Activated CD8-positive, alpha-beta T cell treated with anti-CD3 and anti-CD28 coated beads, Interleukin-2, amount 10 ng/mL, durations not matched to agents 7 days and 5 days (primary cell): ENCODE measurements around the gene ZNF549. TPM values are rescaled to one million over a fixed set of nuclear protein-coding genes. Genes with fewer than 3 reads are reported as not detected.
"Not testable (repeated sequence)": the region's sequence is repeated elsewhere in the genome, so short reads cannot be mapped to it uniquely, and the experiment has no call there.

Experiments
- ATAC-seq: fragments of 150-1000 bp; cut with Tn5 transposase; one replicate; pipeline ENCODE4 v1.10.0; 2021; ENCODE audit warnings: moderate library complexity
- CTCF ChIA-PET: fragments of 350-600 bp; sonication (Branson Sonifier 250); formaldehyde crosslinking; loops from one replicate; lab custom pipeline; 2021; ENCODE audit warnings: antibody characterized with exemption; lab: Charles Lee
- POLR2A ChIA-PET: fragments of 350-600 bp; sonication (Branson Sonifier 250); formaldehyde crosslinking; loops from one replicate; lab custom pipeline; 2021; ENCODE audit warnings: antibody characterized with exemption; lab: Charles Lee
- DNase-seq: peaks from one replicate; pipeline ENCODE4 v3.0.0-alpha.2; 2020
- H3K27ac Mint-ChIP-seq: one replicate; pipeline ENCODE4 v1.8.0; 2021; ENCODE audit warnings: mild to moderate bottlenecking, mixed read lengths
- H3K27me3 Mint-ChIP-seq: one replicate; pipeline ENCODE4 v1.8.0; 2021; ENCODE audit warnings: low read depth, mixed read lengths
- H3K36me3 Mint-ChIP-seq: one replicate; pipeline ENCODE4 v1.8.0; 2021; ENCODE audit warnings: low read depth, mixed read lengths
- H3K4me1 Mint-ChIP-seq: one replicate; pipeline ENCODE4 v1.8.0; 2021; ENCODE audit warnings: low read depth, mixed read lengths
- H3K4me3 Mint-ChIP-seq: one replicate; pipeline ENCODE4 v1.8.0; 2021; ENCODE audit warnings: mild to moderate bottlenecking, mixed read lengths
- H3K9me3 Mint-ChIP-seq: one replicate; pipeline ENCODE4 v1.8.0; 2022; ENCODE audit warnings: mixed read lengths; ENCODE audit not compliant: insufficient read depth
- total RNA-seq, 2 experiments: library from RNA; stranded (reverse); gene quantifications; one replicate each; pipeline ENCODE4 v1.2.3, GENCODE V29; 2021

ZNF549 gene
- total RNA-seq, 2 experiments from 2014 or later = 7.5 to 7.8 TPM

GRCh38 chr19:57518021-57518420 is 9.1 kb upstream of the ZNF549 start:
- H3K36me3 Mint-ChIP-seq = peaks cover 43% of the 10 kb centered on the region
- CTCF ChIA-PET, H3K4me3 Mint-ChIP-seq, H3K27ac Mint-ChIP-seq, H3K4me1 Mint-ChIP-seq, DNase-seq, H3K27me3 Mint-ChIP-seq, ATAC-seq: not testable (repeated sequence)
- peaks cover 32% of the 10 kb centered on the region for H3K9me3 Mint-ChIP-seq
- POLR2A ChIA-PET = interaction anchor here (0.6 kb wide), 1 partner anchor 484 kb away, joined by 3 read pairs; no protein-coding TSS in a partner anchor

GRCh38 chr19:57537953-57538547 is 10.9 kb downstream of the ZNF549 start:
- peaks cover 62% of the 10 kb centered on the region for H3K9me3 Mint-ChIP-seq
- POLR2A ChIA-PET = no interaction called here

GRCh38 chr19:57546513-57546912 is 19.4 kb downstream of the ZNF549 start:
- H3K9me3 Mint-ChIP-seq = peaks cover 65% of the 10 kb centered on the region
- ChIA-PET POLR2A (no interaction called here), CTCF (no interaction called here)
- no peak overlapping the region for H3K4me3 Mint-ChIP-seq
- H3K27ac Mint-ChIP-seq = no peak overlapping the region
- H3K36me3 Mint-ChIP-seq = peaks cover 96% of the 10 kb centered on the region
- ATAC-seq (no peak), DNase-seq (no peak)
- no peaks in the 10 kb centered on the region for H3K27me3 Mint-ChIP-seq
- H3K4me1 Mint-ChIP-seq = no peaks in the 10 kb centered on the region

More at GRCh38 chr19:57537953-57538547, 10.9 kb downstream of the ZNF549 start:
- CTCF ChIA-PET = no interaction called here
- ATAC-seq (no peak), DNase-seq (no peak)
- H3K36me3 Mint-ChIP-seq = peaks cover 97% of the 10 kb centered on the region
- no peak overlapping the region for H3K4me3 Mint-ChIP-seq
- no peaks in the 10 kb centered on the region for H3K27me3 Mint-ChIP-seq
- H3K27ac Mint-ChIP-seq = no peak overlapping the region
- no peaks in the 10 kb centered on the region for H3K4me1 Mint-ChIP-seq

GRCh38 chr19:57552432-57552831 is 25.3 kb downstream of the ZNF549 start:
- H3K27ac Mint-ChIP-seq = no peak overlapping the region
- DNase-seq (no peak), ATAC-seq (no peak)
- peaks cover 98% of the 10 kb centered on the region for H3K36me3 Mint-ChIP-seq
- ChIA-PET CTCF (no interaction called here), POLR2A (no interaction called here)
- peaks cover 41% of the 10 kb centered on the region for H3K9me3 Mint-ChIP-seq
- no peaks in the 10 kb centered on the region for H3K27me3 Mint-ChIP-seq
- no peak overlapping the region for H3K4me3 Mint-ChIP-seq
- H3K4me1 Mint-ChIP-seq = no peaks in the 10 kb centered on the region

- no peak overlapping the region for H3K27ac Mint-ChIP-seq
- no peaks in the 10 kb centered on the region for H3K27me3 Mint-ChIP-seq
- peaks cover 25% of the 10 kb centered on the region for H3K4me1 Mint-ChIP-seq
- DNase-seq (no peak), ATAC-seq (no peak)
- peaks cover 26% of the 10 kb centered on the region for H3K9me3 Mint-ChIP-seq
- H3K4me3 Mint-ChIP-seq = peak overlapping the region; percentile 97
- CTCF ChIA-PET = no interaction called here
- POLR2A ChIA-PET = interaction anchor here (0.9 to 1.8 kb wide), 2 partner anchors 24 to 124 kb away, joined by 3 to 4 read pairs; partner anchors contain the start of gene ZNF551
- H3K36me3 Mint-ChIP-seq = peaks cover 77% of the 10 kb centered on the region
Measured at GRCh38 chr19:57557659-57558058, 30.5 kb downstream of the ZNF549 start.

GRCh38 chr19:57558525-57558924 is 31.4 kb downstream of the ZNF549 start:
- H3K27me3 Mint-ChIP-seq = no peaks in the 10 kb centered on the region
- POLR2A ChIA-PET = interaction anchor here (0.8 to 1.8 kb wide), 4 partner anchors 23 to 238 kb away, joined by 3 to 4 read pairs (median 3); partner anchors contain the start of genes ZNF211 and ZNF551
- H3K27ac Mint-ChIP-seq = peak overlapping the region; percentile 94
- peaks cover 70% of the 10 kb centered on the region for H3K36me3 Mint-ChIP-seq
- H3K9me3 Mint-ChIP-seq = peaks cover 27% of the 10 kb centered on the region
- peak overlapping the region; percentile 97 for H3K4me3 Mint-ChIP-seq
- ATAC-seq = no peak
- no peak for DNase-seq
- peaks cover 25% of the 10 kb centered on the region for H3K4me1 Mint-ChIP-seq
- CTCF ChIA-PET = interaction anchor here (0.6 kb wide), 1 partner anchor 115 kb away, joined by 3 read pairs; no protein-coding TSS in a partner anchor

GRCh38 chr19:57559008-57559403 is 31.9 kb downstream of the ZNF549 start:
- Mint-ChIP-seq H3K4me1 (peaks cover 25% of the 10 kb centered on the region), H3K27ac (peak overlapping the region; percentile 94), H3K9me3 (peaks cover 31% of the 10 kb centered on the region), H3K27me3 (no peaks in the 10 kb centered on the region), H3K4me3 (peak overlapping the region; percentile 97), H3K36me3 (peaks cover 67% of the 10 kb centered on the region)
- ChIA-PET CTCF (interaction anchor here (0.6 kb wide), 1 partner anchor 116 kb away, joined by 3 read pairs; no protein-coding TSS in a partner anchor), POLR2A (interaction anchor here (1.5 to 1.8 kb wide), 2 partner anchors 74 to 123 kb away, joined by 3 to 4 read pairs; partner anchors contain the start of genes ZNF211 and ZNF551)
- DNase-seq (peak; percentile 39), ATAC-seq (peak; percentile 52)

GRCh38 chr19:57559404-57560025 is 32.4 kb downstream of the ZNF549 start, which contains the start of gene ZNF550:
ZNF550 (minus strand) TSS chr19:57559863; CDS start chr19:57559682, 181 bp downstream.
- ATAC-seq (peak; percentile 96), DNase-seq (peak; percentile 89)
- peaks cover 62% of the 10 kb centered on the region for H3K36me3 Mint-ChIP-seq
- H3K4me3 Mint-ChIP-seq = peak within 1 kb of the TSS; percentile 97
- POLR2A ChIA-PET = interaction anchor here (1.5 to 1.8 kb wide), 2 partner anchors 73 to 122 kb away, joined by 3 to 4 read pairs; partner anchors contain the start of genes ZNF211 and ZNF551
- H3K27me3 Mint-ChIP-seq = no peaks in the 10 kb centered on the region
- peaks cover 32% of the 10 kb centered on the region for H3K9me3 Mint-ChIP-seq
- peaks cover 25% of the 10 kb centered on the region for H3K4me1 Mint-ChIP-seq
- CTCF ChIA-PET = no interaction called here
- peak within 1 kb of the TSS; percentile 94 for H3K27ac Mint-ChIP-seq

GRCh38 chr19:57560049-57560491 is 32.9 kb downstream of the ZNF549 start:
- CTCF ChIA-PET = no interaction called here
- H3K27me3 Mint-ChIP-seq = no peaks in the 10 kb centered on the region
- POLR2A ChIA-PET = interaction anchor here (1.1 to 1.5 kb wide), 2 partner anchors 19 to 73 kb away, joined by 3 read pairs; partner anchors contain the start of genes ZNF211 and ZNF416
- DNase-seq (no peak), ATAC-seq (peak; percentile 3)
- H3K36me3 Mint-ChIP-seq = peaks cover 57% of the 10 kb centered on the region
- H3K4me1 Mint-ChIP-seq = peaks cover 25% of the 10 kb centered on the region
- peak overlapping the region; percentile 94 for H3K27ac Mint-ChIP-seq
- H3K4me3 Mint-ChIP-seq = peak overlapping the region; percentile 97
- peaks cover 33% of the 10 kb centered on the region for H3K9me3 Mint-ChIP-seq

- POLR2A ChIA-PET = no interaction called here
- CTCF ChIA-PET = no interaction called here
- no peak overlapping the region for H3K4me3 Mint-ChIP-seq
- H3K36me3 Mint-ChIP-seq = peaks cover 32% of the 10 kb centered on the region
- H3K27ac Mint-ChIP-seq = no peak overlapping the region
- H3K9me3 Mint-ChIP-seq = peaks cover 60% of the 10 kb centered on the region
- no peak for ATAC-seq
- DNase-seq = no peak
- peaks cover 17% of the 10 kb centered on the region for H3K4me1 Mint-ChIP-seq
- no peaks in the 10 kb centered on the region for H3K27me3 Mint-ChIP-seq
Measured at GRCh38 chr19:57563547-57563946, 36.4 kb downstream of the ZNF549 start.

- Mint-ChIP-seq H3K27ac (no peak overlapping the region), H3K4me1 (no peaks in the 10 kb centered on the region), H3K36me3 (peaks cover 24% of the 10 kb centered on the region), H3K4me3 (no peak overlapping the region), H3K27me3 (no peaks in the 10 kb centered on the region), H3K9me3 (peaks cover 53% of the 10 kb centered on the region)
- DNase-seq = no peak
- POLR2A ChIA-PET = no interaction called here
- no peak for ATAC-seq
- CTCF ChIA-PET = no interaction called here
Measured at GRCh38 chr19:57566396-57567265, 39.5 kb downstream of the ZNF549 start.
